ENCODE results near the gene DLEU7.

The DLEU7 gene

DNA sequence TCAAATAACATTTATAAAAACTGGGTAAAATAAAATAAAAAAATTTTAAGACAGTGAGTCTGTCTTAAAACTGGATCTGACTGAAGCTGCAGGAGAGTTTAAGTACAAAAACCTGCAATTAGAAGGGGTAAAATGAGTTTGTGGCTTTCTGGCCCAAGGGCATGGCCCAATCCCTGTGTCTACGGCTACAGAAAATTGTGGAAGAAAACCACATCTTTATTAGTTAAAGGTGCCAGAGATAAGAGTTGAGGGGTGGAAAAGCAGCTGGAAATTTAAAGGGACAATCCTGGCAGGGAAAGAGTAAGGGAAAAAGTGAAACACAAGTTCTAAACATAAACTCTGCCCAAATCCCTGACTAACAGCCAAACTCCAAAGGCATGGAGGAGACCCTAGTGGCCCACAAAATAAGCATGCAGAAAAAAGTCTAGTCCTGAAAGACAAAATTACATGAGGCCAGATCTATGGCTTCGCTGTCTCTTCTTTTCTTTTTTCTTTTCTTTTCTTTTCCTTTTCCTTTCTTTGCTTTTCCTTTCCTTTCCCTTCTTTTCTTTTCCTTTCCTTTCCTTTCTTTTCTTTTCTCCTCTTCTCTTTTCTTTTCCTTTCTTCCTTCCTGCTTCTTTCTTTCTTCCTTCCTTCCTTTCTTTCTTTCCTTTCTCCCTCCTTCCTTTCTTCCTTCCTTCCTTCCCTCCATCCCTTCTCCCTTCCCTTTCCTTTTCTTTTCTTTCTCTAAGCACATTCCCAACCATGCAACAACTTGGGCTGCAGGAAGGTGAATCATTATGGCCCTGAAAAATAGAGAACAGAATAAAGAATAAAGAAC is 23.5 kb upstream of the DLEU7 start:
- no peak for DNase-seq (ENCODE audit: low read depth in 2 of 2)
- no peak overlapping the region for H3K4me3 ChIP-seq (replicated peaks in 1 of 2; ENCODE audit: low read depth in 2 of 2, low read length in 2 of 2)
- TF ChIP-seq, protein P1, sequence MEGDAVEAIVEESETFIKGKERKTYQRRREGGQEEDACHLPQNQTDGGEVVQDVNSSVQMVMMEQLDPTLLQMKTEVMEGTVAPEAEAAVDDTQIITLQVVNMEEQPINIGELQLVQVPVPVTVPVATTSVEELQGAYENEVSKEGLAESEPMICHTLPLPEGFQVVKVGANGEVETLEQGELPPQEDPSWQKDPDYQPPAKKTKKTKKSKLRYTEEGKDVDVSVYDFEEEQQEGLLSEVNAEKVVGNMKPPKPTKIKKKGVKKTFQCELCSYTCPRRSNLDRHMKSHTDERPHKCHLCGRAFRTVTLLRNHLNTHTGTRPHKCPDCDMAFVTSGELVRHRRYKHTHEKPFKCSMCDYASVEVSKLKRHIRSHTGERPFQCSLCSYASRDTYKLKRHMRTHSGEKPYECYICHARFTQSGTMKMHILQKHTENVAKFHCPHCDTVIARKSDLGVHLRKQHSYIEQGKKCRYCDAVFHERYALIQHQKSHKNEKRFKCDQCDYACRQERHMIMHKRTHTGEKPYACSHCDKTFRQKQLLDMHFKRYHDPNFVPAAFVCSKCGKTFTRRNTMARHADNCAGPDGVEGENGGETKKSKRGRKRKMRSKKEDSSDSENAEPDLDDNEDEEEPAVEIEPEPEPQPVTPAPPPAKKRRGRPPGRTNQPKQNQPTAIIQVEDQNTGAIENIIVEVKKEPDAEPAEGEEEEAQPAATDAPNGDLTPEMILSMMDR (IDR thresholded peaks at IDR 0.05; ENCODE audit: low read depth, low read length), result no peak

DNA sequence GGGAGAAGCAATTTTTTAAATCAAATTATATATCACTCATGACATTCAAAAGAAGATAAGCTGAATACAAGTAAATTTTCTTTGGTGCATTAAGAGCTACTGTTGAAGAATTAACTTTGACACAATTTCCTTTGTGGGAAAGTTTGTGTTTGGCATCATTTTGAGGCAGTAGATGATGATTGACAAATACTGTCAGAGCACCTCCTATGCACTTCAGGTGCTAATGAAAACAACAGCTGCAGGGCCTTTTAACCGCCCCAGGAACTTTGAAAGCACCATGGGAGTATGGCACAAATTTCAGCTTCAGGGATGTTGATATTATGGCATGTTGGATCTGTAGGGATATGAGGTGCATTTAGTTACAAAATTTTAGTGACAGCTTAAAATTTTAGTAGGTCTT is 21.0 kb upstream of the DLEU7 start:
- TF ChIP-seq, protein P1 (IDR thresholded peaks at IDR 0.05; ENCODE audit: low read depth, low read length), result no peak
- no peak overlapping the region for H3K4me3 ChIP-seq (replicated peaks in 1 of 2; ENCODE audit: low read depth in 2 of 2, low read length in 2 of 2)
- DNase-seq (ENCODE audit: low read depth in 2 of 2), result no peak

DNA sequence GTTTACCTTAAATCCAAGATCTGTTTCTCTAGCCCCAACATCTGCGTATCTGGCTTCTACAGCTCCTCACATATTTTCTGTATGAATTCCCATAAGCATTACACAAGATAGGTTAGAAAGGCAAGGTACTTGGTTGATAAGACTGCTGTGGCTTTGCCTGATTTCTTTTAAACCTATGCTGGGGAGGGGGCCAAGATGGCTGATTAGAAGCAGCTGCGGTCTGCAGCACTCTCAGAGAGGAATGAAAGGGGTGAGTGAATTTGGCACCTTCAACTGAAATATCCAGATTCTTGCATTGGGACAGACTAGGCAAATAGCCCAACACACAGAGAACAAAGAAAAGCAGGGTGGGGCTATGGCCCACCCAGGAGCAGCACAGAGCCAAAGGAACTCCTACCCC is 12.2 kb upstream of the DLEU7 start:
- no peak overlapping the region for H3K4me3 ChIP-seq (replicated peaks in 1 of 2; ENCODE audit: low read depth in 2 of 2, low read length in 2 of 2)
- no peak for DNase-seq (ENCODE audit: low read depth in 2 of 2)
- TF ChIP-seq, protein P1 (IDR thresholded peaks at IDR 0.05; ENCODE audit: low read depth, low read length), result no peak

DNA sequence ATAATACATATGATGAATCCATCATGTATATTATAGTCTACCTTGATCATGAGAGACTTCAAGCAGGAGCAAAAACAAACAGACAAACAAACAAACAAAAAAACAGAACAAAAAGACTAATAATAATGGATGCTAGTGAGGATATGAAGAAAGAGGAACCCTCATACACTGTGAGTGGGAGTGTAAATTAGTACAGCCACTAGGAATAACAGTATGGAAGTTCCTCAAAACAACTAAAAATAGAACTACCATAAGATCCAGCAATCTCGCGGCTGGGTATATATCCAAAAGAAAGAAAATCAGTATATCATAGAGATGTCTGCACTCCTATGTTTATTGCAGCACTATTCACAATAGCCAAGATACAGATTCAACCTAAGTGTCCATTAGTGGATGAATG is 7.0 kb upstream of the DLEU7 start:
- DNase-seq (ENCODE audit: low read depth in 2 of 2), result no peak
- TF ChIP-seq, protein P1 (IDR thresholded peaks at IDR 0.05; ENCODE audit: low read depth, low read length), result no peak
- H3K4me3 ChIP-seq (replicated peaks in 1 of 2; ENCODE audit: low read depth in 2 of 2, low read length in 2 of 2), result no peak overlapping the region

DNA sequence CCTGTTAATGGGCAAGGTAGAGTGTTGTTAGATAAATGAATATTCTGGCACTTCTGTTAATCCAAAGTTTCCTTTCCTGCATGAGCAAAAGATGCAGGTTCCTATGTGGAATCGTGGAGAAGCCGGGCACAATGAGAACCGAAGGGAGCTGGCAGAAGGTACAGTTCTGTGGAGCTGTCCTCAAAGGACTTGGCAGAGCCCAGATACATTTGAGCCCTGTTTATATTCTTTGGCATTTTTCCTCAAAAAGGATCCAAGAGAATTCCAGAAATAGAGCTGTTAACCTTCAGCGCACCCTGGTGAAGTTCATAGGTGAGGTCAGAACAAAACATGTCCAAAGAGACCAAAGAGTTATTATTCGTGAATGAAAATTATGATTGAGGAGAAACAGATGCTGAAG is 4.0 kb upstream of the DLEU7 start:
- no peak overlapping the region for H3K4me3 ChIP-seq (replicated peaks in 1 of 2; ENCODE audit: low read depth in 2 of 2, low read length in 2 of 2)
- no peak for DNase-seq (ENCODE audit: low read depth in 2 of 2)
- TF ChIP-seq, protein P1 (IDR thresholded peaks at IDR 0.05; ENCODE audit: low read depth, low read length), result no peak

DNA sequence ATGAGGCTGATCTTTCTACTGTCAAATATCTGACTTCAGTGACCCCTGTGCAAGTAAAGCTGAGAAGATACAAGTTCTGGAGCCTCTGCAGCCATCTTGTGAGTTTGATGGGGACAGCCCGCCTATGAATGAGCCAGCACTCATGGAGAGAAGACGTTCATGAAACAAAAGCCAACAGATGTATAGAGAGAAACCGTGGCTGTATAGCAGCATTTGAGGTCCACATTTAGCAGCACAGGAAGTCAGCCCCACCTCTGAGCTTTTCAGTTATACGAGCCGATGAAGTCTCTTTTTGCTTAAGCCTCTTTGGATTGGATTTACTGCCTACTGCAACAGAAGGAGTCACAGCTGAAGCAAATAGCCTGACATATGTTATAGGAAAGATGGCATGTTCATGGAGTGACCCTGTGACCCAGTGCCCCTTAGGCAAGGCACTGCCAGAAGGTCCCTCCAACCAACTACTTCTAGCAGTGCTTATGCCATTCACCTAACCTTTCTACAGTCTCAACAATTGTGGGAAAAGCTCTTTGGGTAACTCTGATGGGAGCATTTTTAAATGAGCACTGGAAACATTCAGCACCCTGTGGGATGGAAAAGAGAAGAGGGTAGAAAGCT is 3.5 kb upstream of the DLEU7 start:
- H3K4me3 ChIP-seq (replicated peaks in 1 of 2; ENCODE audit: low read depth in 2 of 2, low read length in 2 of 2), result no peak overlapping the region
- DNase-seq (ENCODE audit: low read depth in 2 of 2), result no peak
- TF ChIP-seq, protein P1 (IDR thresholded peaks at IDR 0.05; ENCODE audit: low read depth, low read length), result no peak
